CMK (cell line): ENCODE data around the gene OR4D11.

Experiments
- DNase-seq: peaks from one replicate; pipeline ENCODE4 v3.0.0-alpha.2; 2010; ENCODE audit warnings: low read depth

Gene OR4D11

GRCh38 chr11:59548309-59548656 is 44.9 kb downstream of the OR4D11 start:
- DNase-seq, result no peak

GRCh38 chr11:59550368-59550841 is 47.0 kb downstream of the OR4D11 start:
- no peak for DNase-seq

GRCh38 chr11:59550842-59551658 is 47.7 kb downstream of the OR4D11 start:
- peak; percentile 77 for DNase-seq

GRCh38 chr11:59551659-59552521 is 48.5 kb downstream of the OR4D11 start:
- DNase-seq, result no peak

GRCh38 chr11:59552844-59553243 is 49.5 kb downstream of the OR4D11 start:
- DNase-seq, result no peak

- DNase-seq, result no peak
Observed at GRCh38 chr11:59553323-59553722, 49.9 kb downstream of the OR4D11 start.
